Stomach (tissue), 4 donors: Measurements from ENCODE around the gene ARHGAP24.

Experiments
- POLR2AphosphoS5 ChIP-seq, 3 donors: sonication (generic); formaldehyde crosslinking; IDR thresholded peaks; one replicate each; pipeline ENCODE4 v1.6.1; 2016; ENCODE audit warnings: antibody characterized with exemption in 3 of 3
- TF ChIP-seq, protein P1 (sequence below), 7 experiments: fragments of 450-650 bp in 4 of 7; fragments of 200-600 bp in 3 of 7; sonication (generic) in 3 of 7; IDR thresholded peaks; one replicate each; pipeline ENCODE4 v1.5.1; 2016 to 2019; ENCODE audit warnings: antibody characterized with exemption in 7 of 7, control low read depth in 2 of 7, mild to moderate bottlenecking in 1 of 7

GRCh38 chr4:85606505-85606904 is 131.6 kb downstream of the ARHGAP24 start:
- TF ChIP-seq, protein P1, sequence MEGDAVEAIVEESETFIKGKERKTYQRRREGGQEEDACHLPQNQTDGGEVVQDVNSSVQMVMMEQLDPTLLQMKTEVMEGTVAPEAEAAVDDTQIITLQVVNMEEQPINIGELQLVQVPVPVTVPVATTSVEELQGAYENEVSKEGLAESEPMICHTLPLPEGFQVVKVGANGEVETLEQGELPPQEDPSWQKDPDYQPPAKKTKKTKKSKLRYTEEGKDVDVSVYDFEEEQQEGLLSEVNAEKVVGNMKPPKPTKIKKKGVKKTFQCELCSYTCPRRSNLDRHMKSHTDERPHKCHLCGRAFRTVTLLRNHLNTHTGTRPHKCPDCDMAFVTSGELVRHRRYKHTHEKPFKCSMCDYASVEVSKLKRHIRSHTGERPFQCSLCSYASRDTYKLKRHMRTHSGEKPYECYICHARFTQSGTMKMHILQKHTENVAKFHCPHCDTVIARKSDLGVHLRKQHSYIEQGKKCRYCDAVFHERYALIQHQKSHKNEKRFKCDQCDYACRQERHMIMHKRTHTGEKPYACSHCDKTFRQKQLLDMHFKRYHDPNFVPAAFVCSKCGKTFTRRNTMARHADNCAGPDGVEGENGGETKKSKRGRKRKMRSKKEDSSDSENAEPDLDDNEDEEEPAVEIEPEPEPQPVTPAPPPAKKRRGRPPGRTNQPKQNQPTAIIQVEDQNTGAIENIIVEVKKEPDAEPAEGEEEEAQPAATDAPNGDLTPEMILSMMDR (IDR thresholded peaks at IDR 0.05) = no peak
- peak in 1 of 3 donors; percentile 17 for TF ChIP-seq POLR2AphosphoS5 (IDR thresholded peaks at IDR 0.05)
